Measurements from ENCODE around the gene SART3. TPM values are rescaled to one million over a fixed set of nuclear protein-coding genes. Genes with fewer than 3 reads are reported as not detected.
A peak's percentile ranks its signal among the peaks of the same experiment; 100 is the strongest.

The SART3 gene
- total and polyA plus RNA-seq, 2 of the 8 experiments (the other 6 are each of a cell fraction or from before 2014, with no cell fraction given): 16.0 to 103 TPM

- H2BK5ac ChIP-seq (ENCODE audit: low read depth, low read length): no peak overlapping the region
- no peak for FAIRE-seq
- no peak overlapping the region for H3K23ac ChIP-seq (ENCODE audit: insufficient read length)
- H3K4me1 ChIP-seq (replicated peaks in 1 of 4; ENCODE audit: control insufficient read depth in 3 of 4, insufficient read depth in 4 of 4, low read length in 3 of 4): peaks cover 0 to 5% (median 3%) of the 10 kb centered on the region in 4 experiments; a peak in 3 of 7 replicates
- no peak overlapping the region for H2AFZ ChIP-seq (ENCODE audit: low read length)
- no peak overlapping the region for H4K8ac ChIP-seq (ENCODE audit: extremely low read depth, insufficient read depth, low read length)
- H3K56ac ChIP-seq (replicated peaks; ENCODE audit: insufficient read length, low read depth, low read length): no peak overlapping the region
- H2AK5ac ChIP-seq (ENCODE audit: low read depth, low read length): no peak overlapping the region
- H3K36me3 ChIP-seq (ENCODE audit: control insufficient read depth in 2 of 4, insufficient read depth in 4 of 4, low read length in 3 of 4): no peaks in the 10 kb centered on the region
- H3K27ac ChIP-seq (ENCODE audit: low read depth, low read length): no peak overlapping the region
- H3K79me2 ChIP-seq (ENCODE audit: control insufficient read depth in 1 of 2, insufficient read depth in 2 of 2, low read length in 2 of 2): no peaks in the 10 kb centered on the region
- no peak for DNase-seq (ENCODE audit: low read depth in 1 of 2, low spot score in 2 of 2)
- H3K4me3 ChIP-seq (ENCODE audit: extremely low read depth in 1 of 4, insufficient read depth in 2 of 4, low read depth in 3 of 4, low read length in 4 of 4): no peak overlapping the region
- 0 out of 2 replicates have a peak, but pooled peaks cover 2% of the 10 kb centered on the region for H3K23me2 ChIP-seq (ENCODE audit: low read depth, low read length)
- no peak overlapping the region for H4K5ac ChIP-seq (ENCODE audit: insufficient read length, low read depth, low read length)
- no peak overlapping the region for H3K4me2 ChIP-seq (ENCODE audit: insufficient read depth in 1 of 2, low read depth in 2 of 2, low read length in 2 of 2)
- H4K91ac ChIP-seq (replicated peaks; ENCODE audit: insufficient read length, low read length): no peak overlapping the region
- H3K4ac ChIP-seq (replicated peaks; ENCODE audit: insufficient read length, low read depth, low read length): no peak overlapping the region
- ChIA-PET POLR2A (ENCODE audit: partially characterized antibody) (no interaction called here), CTCF (ENCODE audit: partially characterized antibody) (interaction anchor here (1.5 to 1.8 kb wide), 2 partner anchors 13 to 26 kb away, joined by 5 read pairs; no protein-coding TSS in a partner anchor)
- TF ChIP-seq MAFK (IDR thresholded peaks at IDR 0.05; ENCODE audit: low read depth, low read length) (peak; percentile 48; the same call in 1 of the 2 replicates), BACH1 (IDR thresholded peaks at IDR 0.05; ENCODE audit: low read length) (peak; percentile 76), RBBP5 (IDR thresholded peaks at IDR 0.05; ENCODE audit: borderline replicate concordance, low read depth, low read length) (no peak)
- H3K27me3 ChIP-seq (replicated peaks in 1 of 4; ENCODE audit: control insufficient read depth in 3 of 4, extremely low read depth in 1 of 4, insufficient read depth in 3 of 4, low read length in 3 of 4): no peaks in the 10 kb centered on the region
- 0 out of 4 replicates have a peak, but pooled peaks cover 0 to 7% of the 10 kb centered on the region in 2 experiments for H3K9me3 ChIP-seq (ENCODE audit: insufficient read depth in 2 of 2, low read depth in 1 of 2, low read length in 1 of 2)
- 78% methylated on average over 11 of the region's 11 CpGs; no CpG with 5 or more reads in 1 of the 2 experiments for WGBS, 2 experiments (ENCODE audit: extremely low coverage in 1 of 2, insufficient coverage in 1 of 2, insufficient read length in 1 of 2, insufficient replicate concordance in 2 of 2, low coverage in 1 of 2, low lambda C conversion rate in 2 of 2, missing lambda C conversion rate in 1 of 2)
- H2BK12ac ChIP-seq (ENCODE audit: low read depth, low read length): no peak overlapping the region
- H3K9ac ChIP-seq (replicated peaks in 1 of 4; ENCODE audit: extremely low read depth in 1 of 4, low read depth in 3 of 4, low read length in 3 of 4): no peak overlapping the region
- H3K79me1 ChIP-seq (ENCODE audit: low read depth, low read length): no peaks in the 10 kb centered on the region
- H3K18ac ChIP-seq (ENCODE audit: extremely low read depth, low read length): no peak overlapping the region
- H2BK15ac ChIP-seq (ENCODE audit: low read length): no peak overlapping the region
- no peak overlapping the region for H3K14ac ChIP-seq (ENCODE audit: insufficient read length)
- peak overlapping the region; percentile 27; the same call in 1 of the 2 replicates for H2BK20ac ChIP-seq (ENCODE audit: low read length)
- H4K20me1 ChIP-seq (replicated peaks in 1 of 2; ENCODE audit: control insufficient read depth in 1 of 2, insufficient read depth in 2 of 2, low read length in 2 of 2): no peaks in the 10 kb centered on the region
- H2BK120ac ChIP-seq (replicated peaks; ENCODE audit: low read depth, low read length): no peak overlapping the region
Measured at GRCh38 chr12:108482717-108483212, 78.2 kb downstream of the SART3 start.

Data from H1 (cell line).